ENCODE measurements around the gene ZNF526. TPM values are rescaled to one million over a fixed set of nuclear protein-coding genes. Genes with fewer than 3 reads are reported as not detected.

Gene ZNF526
- total RNA-seq, 1 donor from 2014 or later: 13.9 TPM

DNA sequence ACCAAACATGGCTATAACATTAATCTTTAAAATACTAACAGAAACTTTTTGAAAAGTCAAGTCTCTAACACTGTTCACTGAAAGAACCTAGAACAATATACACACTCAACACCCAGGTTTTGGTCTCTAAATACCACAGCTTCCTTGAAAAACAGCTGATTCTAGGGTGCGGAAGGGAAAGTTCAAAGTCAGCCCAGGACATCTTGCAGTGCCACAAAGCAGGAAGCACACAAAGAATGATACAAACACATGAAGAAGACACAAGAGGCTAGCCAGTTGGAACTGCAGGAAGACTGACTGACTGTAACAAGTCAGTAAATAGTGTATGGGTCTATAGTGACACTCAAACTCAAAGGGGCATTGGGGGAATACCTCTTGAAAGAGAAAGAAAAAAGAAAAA, 7.2 kb upstream of the ZNF526 start:
- Mint-ChIP-seq H3K27me3 (ENCODE audit: unreplicated experiment) (peaks cover 11% of the 10 kb centered on the region), H3K4me1 (ENCODE audit: unreplicated experiment) (peaks cover 28% of the 10 kb centered on the region), H3K36me3 (ENCODE audit: low read depth, unreplicated experiment) (peaks cover 40% of the 10 kb centered on the region), H3K27ac (ENCODE audit: unreplicated experiment) (no peak overlapping the region), H3K9me3 (ENCODE audit: unreplicated experiment) (no peaks in the 10 kb centered on the region), H3K4me3 (ENCODE audit: unreplicated experiment) (no peak overlapping the region)
- TF ChIP-seq, protein P1, sequence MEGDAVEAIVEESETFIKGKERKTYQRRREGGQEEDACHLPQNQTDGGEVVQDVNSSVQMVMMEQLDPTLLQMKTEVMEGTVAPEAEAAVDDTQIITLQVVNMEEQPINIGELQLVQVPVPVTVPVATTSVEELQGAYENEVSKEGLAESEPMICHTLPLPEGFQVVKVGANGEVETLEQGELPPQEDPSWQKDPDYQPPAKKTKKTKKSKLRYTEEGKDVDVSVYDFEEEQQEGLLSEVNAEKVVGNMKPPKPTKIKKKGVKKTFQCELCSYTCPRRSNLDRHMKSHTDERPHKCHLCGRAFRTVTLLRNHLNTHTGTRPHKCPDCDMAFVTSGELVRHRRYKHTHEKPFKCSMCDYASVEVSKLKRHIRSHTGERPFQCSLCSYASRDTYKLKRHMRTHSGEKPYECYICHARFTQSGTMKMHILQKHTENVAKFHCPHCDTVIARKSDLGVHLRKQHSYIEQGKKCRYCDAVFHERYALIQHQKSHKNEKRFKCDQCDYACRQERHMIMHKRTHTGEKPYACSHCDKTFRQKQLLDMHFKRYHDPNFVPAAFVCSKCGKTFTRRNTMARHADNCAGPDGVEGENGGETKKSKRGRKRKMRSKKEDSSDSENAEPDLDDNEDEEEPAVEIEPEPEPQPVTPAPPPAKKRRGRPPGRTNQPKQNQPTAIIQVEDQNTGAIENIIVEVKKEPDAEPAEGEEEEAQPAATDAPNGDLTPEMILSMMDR (IDR thresholded peaks at IDR 0.05; ENCODE audit: unreplicated experiment): no peak
- DNase-seq (ENCODE audit: low spot score): no peak

DNA sequence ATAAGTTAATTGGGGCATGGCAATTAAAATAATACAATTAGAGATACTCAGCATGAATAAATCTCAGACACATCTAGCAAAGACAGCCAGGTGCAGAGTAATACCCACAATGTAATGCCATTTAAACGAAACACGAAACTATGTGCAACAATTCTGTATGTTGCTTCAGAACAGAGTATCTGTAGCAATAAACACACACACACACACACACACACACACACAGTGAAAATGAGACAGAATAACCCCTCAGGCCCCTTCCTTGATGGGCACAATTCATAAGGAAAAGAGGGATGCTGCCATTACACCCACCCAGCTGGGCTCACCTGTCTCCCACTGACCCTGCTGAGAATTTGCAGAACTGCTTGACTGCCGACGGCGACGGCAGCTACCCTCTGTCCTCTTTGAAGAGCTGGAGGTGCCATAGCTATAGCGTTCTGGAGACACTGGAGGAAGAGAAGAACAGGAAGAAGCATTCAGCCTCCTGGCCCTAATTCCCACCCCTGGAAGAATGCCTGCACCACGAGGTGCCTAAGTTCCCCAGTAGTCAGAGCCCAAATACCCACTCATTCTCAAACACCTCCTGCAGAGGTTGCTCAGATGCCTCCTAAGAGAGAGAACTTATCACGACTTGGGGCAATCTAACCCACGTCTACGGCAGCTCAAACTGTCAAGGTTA, 5.2 kb upstream of the ZNF526 start:
- Mint-ChIP-seq H3K4me1 (ENCODE audit: unreplicated experiment) (peaks cover 29% of the 10 kb centered on the region), H3K4me3 (ENCODE audit: unreplicated experiment) (no peak overlapping the region), H3K9me3 (ENCODE audit: unreplicated experiment) (no peaks in the 10 kb centered on the region), H3K36me3 (ENCODE audit: low read depth, unreplicated experiment) (peaks cover 35% of the 10 kb centered on the region), H3K27me3 (ENCODE audit: unreplicated experiment) (peaks cover 14% of the 10 kb centered on the region), H3K27ac (ENCODE audit: unreplicated experiment) (no peak overlapping the region)
- TF ChIP-seq, protein P1 (IDR thresholded peaks at IDR 0.05; ENCODE audit: unreplicated experiment): no peak
- DNase-seq (ENCODE audit: low spot score): no peak

DNA sequence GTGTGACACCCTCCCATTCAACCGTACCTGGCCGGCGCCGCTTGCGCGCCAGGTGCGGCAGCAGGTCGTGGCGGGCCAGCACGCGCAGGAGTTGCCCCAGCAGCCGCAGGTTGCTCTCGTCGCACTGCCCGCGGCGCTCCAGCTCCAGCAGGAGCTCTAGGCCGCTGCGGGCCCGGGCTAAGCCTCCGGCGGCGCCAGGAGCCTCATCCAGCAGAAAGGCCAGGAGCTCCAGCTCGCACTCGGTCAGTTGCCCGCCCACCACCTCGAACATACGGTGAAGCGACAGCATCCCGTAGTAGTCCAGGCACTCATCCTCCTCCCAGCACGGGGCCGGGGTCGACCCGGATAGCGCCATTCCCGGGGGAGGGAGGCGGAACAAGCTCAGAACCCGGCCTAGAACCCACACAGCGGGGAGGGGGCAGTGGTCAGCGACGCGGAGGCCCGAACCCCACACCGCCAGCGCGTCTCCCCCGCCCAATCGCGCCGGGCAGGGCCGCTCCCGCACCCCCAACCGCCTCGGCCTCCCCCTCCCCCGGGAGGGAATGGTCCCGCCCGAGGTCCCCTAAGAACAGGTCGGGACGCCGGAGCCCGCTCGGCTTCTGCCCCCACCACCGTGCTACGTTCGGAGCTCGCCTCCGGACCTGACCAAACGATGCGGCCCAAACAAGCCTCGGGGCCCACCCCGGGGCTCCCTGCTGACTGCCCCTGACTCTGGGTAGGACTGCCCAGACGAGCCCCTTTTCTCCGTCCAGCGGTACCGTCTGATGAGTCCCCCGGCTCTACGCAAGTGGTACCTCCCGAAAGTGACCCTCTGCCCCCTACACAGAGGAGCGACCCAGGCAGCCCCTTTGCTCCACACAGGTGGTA, 3.2 kb upstream of the ZNF526 start:
- peaks cover 33% of the 10 kb centered on the region for H3K36me3 Mint-ChIP-seq (ENCODE audit: low read depth, unreplicated experiment)
- peak; percentile 47 for DNase-seq (ENCODE audit: low spot score)
- TF ChIP-seq, protein P1 (IDR thresholded peaks at IDR 0.05; ENCODE audit: unreplicated experiment): no peak
- H3K4me1 Mint-ChIP-seq (ENCODE audit: unreplicated experiment): peaks cover 38% of the 10 kb centered on the region
- no peaks in the 10 kb centered on the region for H3K9me3 Mint-ChIP-seq (ENCODE audit: unreplicated experiment)
- H3K27ac Mint-ChIP-seq (ENCODE audit: unreplicated experiment): no peak overlapping the region
- peaks cover 14% of the 10 kb centered on the region for H3K27me3 Mint-ChIP-seq (ENCODE audit: unreplicated experiment)
- peak overlapping the region; percentile 95 for H3K4me3 Mint-ChIP-seq (ENCODE audit: unreplicated experiment)

DNA sequence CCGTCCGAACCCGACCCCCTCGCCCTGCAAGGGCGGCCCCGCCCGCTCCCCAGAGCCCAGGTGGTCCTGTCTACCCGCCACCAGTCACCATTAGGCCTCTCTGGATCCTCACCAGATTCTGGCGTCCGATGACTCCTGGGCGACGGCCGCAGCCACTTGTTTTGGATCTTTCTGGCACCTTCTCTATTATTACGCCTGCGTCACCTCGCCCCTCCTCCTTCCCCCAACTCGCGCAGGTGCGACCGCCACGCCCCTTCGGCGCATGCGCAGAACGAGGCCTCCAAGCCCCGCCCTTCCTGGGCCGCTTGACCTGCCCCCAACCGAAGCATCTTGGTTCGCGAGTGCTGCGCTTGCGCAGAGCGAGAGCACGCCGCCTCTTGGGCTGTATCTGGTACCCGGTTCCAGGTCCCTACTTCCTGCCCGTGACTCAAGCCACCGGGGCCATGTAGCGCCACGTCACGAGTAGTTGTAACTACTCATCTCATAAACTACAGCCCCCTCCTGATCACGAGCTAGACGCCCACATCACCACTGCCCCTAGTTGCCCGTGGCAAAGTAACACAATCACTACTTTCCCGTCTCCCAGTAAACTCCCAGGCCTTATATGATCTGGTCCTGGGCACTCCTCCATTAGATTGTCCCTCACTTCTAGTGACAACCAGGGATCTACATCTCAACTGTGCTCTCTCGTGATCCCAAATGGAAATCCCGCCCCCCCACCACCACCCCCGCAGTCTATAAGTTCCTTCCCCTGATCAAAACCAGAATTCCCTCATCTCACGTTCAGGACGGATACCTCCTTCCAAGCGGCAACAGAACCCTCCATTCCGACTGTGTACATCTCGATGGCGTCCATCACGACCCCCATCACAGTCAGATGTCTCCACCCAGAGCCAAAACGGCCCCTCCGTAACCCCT, 2.3 kb upstream of the ZNF526 start, which contains the start of gene DEDD2:
DEDD2 (minus strand) TSS at position 158 of the 918 bp plus-strand sequence. CDS start 670 bp downstream, outside the sequence.
- H3K27me3 Mint-ChIP-seq (ENCODE audit: unreplicated experiment): peaks cover 15% of the 10 kb centered on the region
- peaks cover 36% of the 10 kb centered on the region for H3K36me3 Mint-ChIP-seq (ENCODE audit: low read depth, unreplicated experiment)
- TF ChIP-seq, protein P1 (IDR thresholded peaks at IDR 0.05; ENCODE audit: unreplicated experiment): no peak
- H3K4me3 Mint-ChIP-seq (ENCODE audit: unreplicated experiment): peak within 1 kb of the TSS; percentile 95
- H3K27ac Mint-ChIP-seq (ENCODE audit: unreplicated experiment): peak within 1 kb of the TSS; percentile 93
- no peaks in the 10 kb centered on the region for H3K9me3 Mint-ChIP-seq (ENCODE audit: unreplicated experiment)
- peak; percentile 97 for DNase-seq (ENCODE audit: low spot score)
- H3K4me1 Mint-ChIP-seq (ENCODE audit: unreplicated experiment): peaks cover 38% of the 10 kb centered on the region

Data from endothelial cell (in vitro differentiated cells).